ENCODE results near the gene ABAT.

Gene ABAT

DNA sequence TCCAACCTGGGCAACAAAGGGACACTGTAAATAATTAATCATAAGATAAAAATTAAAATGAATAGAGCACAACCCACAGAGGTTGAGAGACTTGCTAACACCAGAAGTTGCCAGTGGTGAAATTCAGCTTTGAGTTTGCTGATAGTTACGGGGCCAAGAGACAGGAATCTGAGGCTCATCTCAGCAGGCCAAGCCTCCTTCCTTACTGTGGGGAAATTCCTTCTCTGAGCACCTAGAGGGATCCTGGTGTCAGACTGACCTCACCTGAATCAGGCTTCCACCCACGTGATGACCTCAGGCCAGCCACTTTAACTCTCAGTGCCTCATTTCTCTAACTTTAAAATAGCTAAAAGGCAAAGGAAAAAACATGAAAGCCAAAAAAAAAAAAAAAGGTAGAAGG lies 4.7 kb downstream of the ABAT start:
- no peaks in the 10 kb centered on the region for H3K9me3 ChIP-seq (replicated peaks; ENCODE audit: insufficient read depth, low read length)
- no peak for TF ChIP-seq EZH2 (optimal IDR thresholded peaks at IDR 0.05; ENCODE audit: low read depth, low read length)
- TF ChIP-seq, protein P1, sequence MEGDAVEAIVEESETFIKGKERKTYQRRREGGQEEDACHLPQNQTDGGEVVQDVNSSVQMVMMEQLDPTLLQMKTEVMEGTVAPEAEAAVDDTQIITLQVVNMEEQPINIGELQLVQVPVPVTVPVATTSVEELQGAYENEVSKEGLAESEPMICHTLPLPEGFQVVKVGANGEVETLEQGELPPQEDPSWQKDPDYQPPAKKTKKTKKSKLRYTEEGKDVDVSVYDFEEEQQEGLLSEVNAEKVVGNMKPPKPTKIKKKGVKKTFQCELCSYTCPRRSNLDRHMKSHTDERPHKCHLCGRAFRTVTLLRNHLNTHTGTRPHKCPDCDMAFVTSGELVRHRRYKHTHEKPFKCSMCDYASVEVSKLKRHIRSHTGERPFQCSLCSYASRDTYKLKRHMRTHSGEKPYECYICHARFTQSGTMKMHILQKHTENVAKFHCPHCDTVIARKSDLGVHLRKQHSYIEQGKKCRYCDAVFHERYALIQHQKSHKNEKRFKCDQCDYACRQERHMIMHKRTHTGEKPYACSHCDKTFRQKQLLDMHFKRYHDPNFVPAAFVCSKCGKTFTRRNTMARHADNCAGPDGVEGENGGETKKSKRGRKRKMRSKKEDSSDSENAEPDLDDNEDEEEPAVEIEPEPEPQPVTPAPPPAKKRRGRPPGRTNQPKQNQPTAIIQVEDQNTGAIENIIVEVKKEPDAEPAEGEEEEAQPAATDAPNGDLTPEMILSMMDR (IDR thresholded peaks at IDR 0.05; ENCODE audit: low read length), result no peak
- TF ChIP-seq EZH2phosphoT487 (IDR thresholded peaks at IDR 0.05; ENCODE audit: low read length), result no peak
- no peak overlapping the region for H3K27ac ChIP-seq (ENCODE audit: low read length)
- no peak overlapping the region for H2AFZ ChIP-seq (ENCODE audit: low read length)
- DNase-seq, result no peak
- H3K4me2 ChIP-seq (ENCODE audit: low read depth, low read length), result no peak overlapping the region
- H4K20me1 ChIP-seq (ENCODE audit: insufficient read depth, low read length), result no peaks in the 10 kb centered on the region
- no peaks in the 10 kb centered on the region for H3K36me3 ChIP-seq (replicated peaks; ENCODE audit: insufficient read depth, low read length)
- H3K27me3 ChIP-seq (replicated peaks; ENCODE audit: insufficient read depth, low read length), result no peaks in the 10 kb centered on the region
- no peaks in the 10 kb centered on the region for H3K79me2 ChIP-seq (ENCODE audit: low read length)
- H3K9me2 ChIP-seq (replicated peaks; ENCODE audit: insufficient read depth, low read length), result no peaks in the 10 kb centered on the region
- no peak overlapping the region for H3K9ac ChIP-seq (ENCODE audit: low read length)
- no peak overlapping the region for H3K4me3 ChIP-seq (ENCODE audit: low read length)
- no peaks in the 10 kb centered on the region for H3K4me1 ChIP-seq (ENCODE audit: low read length)
- H3F3A ChIP-seq (ENCODE audit: insufficient read depth, low read length), result no peaks in the 10 kb centered on the region

DNA sequence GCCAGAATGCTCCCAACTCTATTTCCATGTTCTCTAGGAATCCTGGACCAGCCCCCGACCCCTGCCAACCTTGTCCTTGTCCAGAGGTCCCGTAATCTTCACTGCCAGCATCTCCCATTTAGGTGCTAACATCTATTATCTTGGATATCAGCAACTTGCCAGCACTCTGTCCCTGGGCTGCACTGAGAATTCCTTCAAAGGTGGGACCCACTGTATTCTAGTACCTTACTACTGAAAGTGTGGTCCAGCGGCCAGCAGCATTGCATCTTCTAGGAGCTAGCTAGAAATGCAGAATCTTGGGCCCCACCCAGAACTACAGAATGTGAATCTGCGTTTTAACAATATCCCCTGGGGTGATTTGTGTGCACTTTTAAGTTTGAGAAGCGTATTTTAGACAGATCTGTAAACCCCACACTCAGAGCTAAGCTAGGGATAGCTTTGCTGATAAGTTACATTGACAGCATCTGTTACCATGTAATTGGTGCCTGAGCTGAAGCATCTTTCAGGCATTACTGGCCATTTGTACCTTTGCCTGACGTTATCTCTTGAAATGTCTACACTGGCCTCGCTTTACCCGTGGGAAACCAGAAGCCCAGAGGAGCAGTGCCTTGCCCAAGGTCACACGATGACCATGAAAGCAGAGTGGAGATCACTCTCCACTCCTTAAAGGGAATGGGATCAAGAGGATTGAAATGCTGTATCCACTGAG lies 8.3 kb downstream of the ABAT start:
- no peak for DNase-seq
- H3K4me3 ChIP-seq (ENCODE audit: low read length), result no peak overlapping the region
- no peak overlapping the region for H2AFZ ChIP-seq (ENCODE audit: low read length)
- H3K36me3 ChIP-seq (replicated peaks; ENCODE audit: insufficient read depth, low read length), result no peaks in the 10 kb centered on the region
- no peaks in the 10 kb centered on the region for H3K4me1 ChIP-seq (ENCODE audit: low read length)
- no peak overlapping the region for H3K4me2 ChIP-seq (ENCODE audit: low read depth, low read length)
- H3K9ac ChIP-seq (ENCODE audit: low read length), result no peak overlapping the region
- no peaks in the 10 kb centered on the region for H3K79me2 ChIP-seq (ENCODE audit: low read length)
- no peaks in the 10 kb centered on the region for H3K9me3 ChIP-seq (replicated peaks; ENCODE audit: insufficient read depth, low read length)
- TF ChIP-seq EZH2phosphoT487 (IDR thresholded peaks at IDR 0.05; ENCODE audit: low read length) (no peak), EZH2 (optimal IDR thresholded peaks at IDR 0.05; ENCODE audit: low read depth, low read length) (no peak)
- TF ChIP-seq, protein P1 (IDR thresholded peaks at IDR 0.05; ENCODE audit: low read length), result no peak
- H3K27me3 ChIP-seq (replicated peaks; ENCODE audit: insufficient read depth, low read length), result no peaks in the 10 kb centered on the region
- no peaks in the 10 kb centered on the region for H3F3A ChIP-seq (ENCODE audit: insufficient read depth, low read length)
- no peaks in the 10 kb centered on the region for H4K20me1 ChIP-seq (ENCODE audit: insufficient read depth, low read length)
- H3K9me2 ChIP-seq (replicated peaks; ENCODE audit: insufficient read depth, low read length), result no peaks in the 10 kb centered on the region
- no peak overlapping the region for H3K27ac ChIP-seq (ENCODE audit: low read length)

DNA sequence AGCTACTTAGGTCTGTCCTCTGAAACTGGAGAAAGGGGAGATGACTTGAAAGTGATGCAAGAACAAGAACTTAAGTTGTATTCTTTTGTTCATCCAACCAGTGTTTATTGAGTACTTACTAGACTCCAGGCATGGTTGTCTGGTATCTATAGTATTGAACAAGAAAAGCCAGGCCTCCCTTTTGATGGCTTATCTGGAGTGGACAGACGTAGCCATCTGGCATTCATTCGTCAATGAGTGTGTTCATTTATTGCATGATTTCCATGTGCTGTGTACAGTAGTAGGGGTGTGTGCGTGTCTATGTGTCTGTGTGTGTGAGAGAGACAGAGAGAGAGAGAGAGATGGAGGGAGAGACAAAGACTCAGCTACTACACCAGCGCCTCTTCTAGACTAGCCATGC lies 9.2 kb downstream of the ABAT start:
- TF ChIP-seq, protein P1 (IDR thresholded peaks at IDR 0.05; ENCODE audit: low read length), result no peak
- TF ChIP-seq EZH2 (optimal IDR thresholded peaks at IDR 0.05; ENCODE audit: low read depth, low read length) (no peak), EZH2phosphoT487 (IDR thresholded peaks at IDR 0.05; ENCODE audit: low read length) (no peak)
- Histone ChIP-seq H3F3A (ENCODE audit: insufficient read depth, low read length) (no peaks in the 10 kb centered on the region), H3K9me3 (replicated peaks; ENCODE audit: insufficient read depth, low read length) (no peaks in the 10 kb centered on the region), H3K79me2 (ENCODE audit: low read length) (no peaks in the 10 kb centered on the region), H2AFZ (ENCODE audit: low read length) (no peak overlapping the region), H3K9ac (ENCODE audit: low read length) (no peak overlapping the region), H3K27ac (ENCODE audit: low read length) (no peak overlapping the region), H3K27me3 (replicated peaks; ENCODE audit: insufficient read depth, low read length) (no peaks in the 10 kb centered on the region), H3K9me2 (replicated peaks; ENCODE audit: insufficient read depth, low read length) (no peaks in the 10 kb centered on the region), H3K4me2 (ENCODE audit: low read depth, low read length) (no peak overlapping the region), H3K36me3 (replicated peaks; ENCODE audit: insufficient read depth, low read length) (no peaks in the 10 kb centered on the region), H3K4me1 (ENCODE audit: low read length) (no peaks in the 10 kb centered on the region), H4K20me1 (ENCODE audit: insufficient read depth, low read length) (no peaks in the 10 kb centered on the region), H3K4me3 (ENCODE audit: low read length) (no peak overlapping the region)
- DNase-seq, result no peak
